ENCODE data around the gene SYNE1. TPM values are rescaled to one million over a fixed set of nuclear protein-coding genes. Genes with fewer than 3 reads are reported as not detected.

The SYNE1 gene
- total RNA-seq, 1 experiment from 2014 or later, result 6.5 TPM

- ATAC-seq (no peak; the same call in 1 of the 2 replicates), DNase-seq (ENCODE audit: low spot score) (no peak)
- Mint-ChIP-seq H3K27me3 (ENCODE audit: low read depth) (no peaks in the 10 kb centered on the region), H3K4me1 (peaks cover 11% of the 10 kb centered on the region), H3K9me3 (no peaks in the 10 kb centered on the region), H3K36me3 (no peaks in the 10 kb centered on the region), H3K4me3 (no peak overlapping the region), H3K27ac (no peak overlapping the region)
- CTCF ChIA-PET, result interaction anchor here (2.0 kb wide), 1 partner anchor 9 kb away, joined by 6 read pairs; no protein-coding TSS in a partner anchor
- TF ChIP-seq ZNF281 (CRISPR knock-in tag; IDR thresholded peaks at IDR 0.05) (no peak), OVOL2 (CRISPR knock-in tag; IDR thresholded peaks at IDR 0.05; ENCODE audit: borderline replicate concordance) (no peak), USF2 (CRISPR knock-in tag; IDR thresholded peaks at IDR 0.05) (no peak), PRDM15 (CRISPR knock-in tag; IDR thresholded peaks at IDR 0.05) (no peak), NR2C2 (CRISPR knock-in tag; IDR thresholded peaks at IDR 0.05) (no peak), ZBTB21 (CRISPR knock-in tag; IDR thresholded peaks at IDR 0.05; ENCODE audit: borderline replicate concordance) (no peak), ZNF396 (CRISPR knock-in tag; IDR thresholded peaks at IDR 0.05; ENCODE audit: borderline replicate concordance) (no peak), STAT6 (CRISPR knock-in tag; conservative IDR thresholded peaks at IDR 0.05; ENCODE audit: low read depth) (no peak), ZNF532 (CRISPR knock-in tag; IDR thresholded peaks at IDR 0.05; ENCODE audit: borderline replicate concordance) (no peak), HMGA2 (CRISPR knock-in tag; IDR thresholded peaks at IDR 0.05) (no peak), NFATC4 (CRISPR knock-in tag; IDR thresholded peaks at IDR 0.05) (no peak), USF1 (CRISPR knock-in tag; IDR thresholded peaks at IDR 0.05) (no peak), GRHL2 (CRISPR knock-in tag; IDR thresholded peaks at IDR 0.05; ENCODE audit: insufficient replicate concordance, severe bottlenecking) (no peak), RELA (CRISPR knock-in tag; IDR thresholded peaks at IDR 0.05; ENCODE audit: borderline replicate concordance) (no peak), ZNF263 (CRISPR knock-in tag; IDR thresholded peaks at IDR 0.05; ENCODE audit: low read depth) (no peak), CTCF (IDR thresholded peaks at IDR 0.05) (no peak)
- POLR2A ChIA-PET, result no interaction called here
Observed at GRCh38 chr6:152651986-152652385, 14.8 kb upstream of the SYNE1 start.

All from WTC11 (cell line).